IPS-15b (cell line): ENCODE measurements around the gene ZSCAN30.

Experiments used
- H3K27me3 ChIP-seq: one replicate; pipeline ENCODE4 v1.6.1; 2013; ENCODE audit warnings: low read length; ENCODE audit not compliant: control insufficient read depth, insufficient read depth
- H3K36me3 ChIP-seq: one replicate; pipeline ENCODE4 v1.6.1; 2013; ENCODE audit warnings: low read length; ENCODE audit not compliant: control insufficient read depth, insufficient read depth
- H3K4me1 ChIP-seq: one replicate; pipeline ENCODE4 v1.6.1; 2013; ENCODE audit warnings: mild to moderate bottlenecking, low read length; ENCODE audit not compliant: control insufficient read depth, insufficient read depth
- H3K4me3 ChIP-seq: one replicate; pipeline ENCODE4 v1.5.1; 2013; ENCODE audit warnings: low read depth, low read length
- H3K9ac ChIP-seq: one replicate; pipeline ENCODE4 v1.6.1; 2013; ENCODE audit warnings: low read depth, mild to moderate bottlenecking, low read length
- H3K9me3 ChIP-seq: one replicate; pipeline ENCODE4 v1.6.1; 2013; ENCODE audit warnings: mild to moderate bottlenecking, low read length; ENCODE audit not compliant: control insufficient read depth, insufficient read depth

ZSCAN30 gene

GRCh38 chr18:35276267-35276666 lies 13.8 kb downstream of the ZSCAN30 start:
- peaks cover 5% of the 10 kb centered on the region for H3K9me3 ChIP-seq
- H3K27me3 ChIP-seq = no peaks in the 10 kb centered on the region

GRCh38 chr18:35271656-35272055 lies 18.4 kb downstream of the ZSCAN30 start:
- Histone ChIP-seq H3K27me3 (no peaks in the 10 kb centered on the region), H3K4me1 (no peaks in the 10 kb centered on the region), H3K9me3 (no peaks in the 10 kb centered on the region), H3K4me3 (no peak overlapping the region), H3K9ac (no peak overlapping the region), H3K36me3 (no peaks in the 10 kb centered on the region)

More at GRCh38 chr18:35276267-35276666, 13.8 kb downstream of the ZSCAN30 start:
- Histone ChIP-seq H3K4me3 (no peak overlapping the region), H3K4me1 (no peaks in the 10 kb centered on the region), H3K9ac (no peak overlapping the region), H3K36me3 (no peaks in the 10 kb centered on the region)

- Histone ChIP-seq H3K4me1 (no peaks in the 10 kb centered on the region), H3K36me3 (no peaks in the 10 kb centered on the region), H3K9me3 (no peaks in the 10 kb centered on the region), H3K9ac (no peak overlapping the region), H3K27me3 (no peaks in the 10 kb centered on the region), H3K4me3 (no peak overlapping the region)
Measured at GRCh38 chr18:35268821-35269220, 21.2 kb downstream of the ZSCAN30 start.

GRCh38 chr18:35267809-35268208 lies 22.2 kb downstream of the ZSCAN30 start:
- H3K9ac ChIP-seq = no peak overlapping the region
- H3K4me1 ChIP-seq = no peaks in the 10 kb centered on the region
- no peak overlapping the region for H3K4me3 ChIP-seq

GRCh38 chr18:35267161-35267651 lies 22.8 kb downstream of the ZSCAN30 start:
- Histone ChIP-seq H3K9me3 (no peaks in the 10 kb centered on the region), H3K4me1 (no peaks in the 10 kb centered on the region), H3K27me3 (no peaks in the 10 kb centered on the region), H3K9ac (no peak overlapping the region), H3K36me3 (peaks cover 2% of the 10 kb centered on the region), H3K4me3 (peak overlapping the region; percentile 18)

More at GRCh38 chr18:35267809-35268208, 22.2 kb downstream of the ZSCAN30 start:
- Histone ChIP-seq H3K27me3 (no peaks in the 10 kb centered on the region), H3K9me3 (no peaks in the 10 kb centered on the region), H3K36me3 (peaks cover 1% of the 10 kb centered on the region)

- no peak overlapping the region for H3K9ac ChIP-seq
- no peak overlapping the region for H3K4me3 ChIP-seq
- H3K27me3 ChIP-seq = no peaks in the 10 kb centered on the region
- H3K36me3 ChIP-seq = peaks cover 2% of the 10 kb centered on the region
- H3K4me1 ChIP-seq = no peaks in the 10 kb centered on the region
- H3K9me3 ChIP-seq = no peaks in the 10 kb centered on the region
Measured at GRCh38 chr18:35264409-35264808, 25.6 kb downstream of the ZSCAN30 start.

GRCh38 chr18:35256947-35257346 lies 33.1 kb downstream of the ZSCAN30 start:
- Histone ChIP-seq H3K36me3 (peaks cover 4% of the 10 kb centered on the region), H3K9me3 (no peaks in the 10 kb centered on the region), H3K9ac (no peak overlapping the region), H3K4me3 (no peak overlapping the region), H3K4me1 (no peaks in the 10 kb centered on the region), H3K27me3 (no peaks in the 10 kb centered on the region)

- Histone ChIP-seq H3K9me3 (no peaks in the 10 kb centered on the region), H3K4me1 (no peaks in the 10 kb centered on the region), H3K4me3 (no peak overlapping the region), H3K36me3 (peaks cover 5% of the 10 kb centered on the region), H3K9ac (no peak overlapping the region), H3K27me3 (no peaks in the 10 kb centered on the region)
Measured at GRCh38 chr18:35253655-35254287, 36.3 kb downstream of the ZSCAN30 start.

- no peaks in the 10 kb centered on the region for H3K27me3 ChIP-seq
- H3K36me3 ChIP-seq = peaks cover 11% of the 10 kb centered on the region
- no peak overlapping the region for H3K9ac ChIP-seq
- no peaks in the 10 kb centered on the region for H3K4me1 ChIP-seq
- H3K4me3 ChIP-seq = no peak overlapping the region
- no peaks in the 10 kb centered on the region for H3K9me3 ChIP-seq
Measured at GRCh38 chr18:35252466-35252865, 37.6 kb downstream of the ZSCAN30 start.

- no peaks in the 10 kb centered on the region for H3K9me3 ChIP-seq
- H3K4me1 ChIP-seq = no peaks in the 10 kb centered on the region
- peaks cover 31% of the 10 kb centered on the region for H3K36me3 ChIP-seq
- H3K27me3 ChIP-seq = no peaks in the 10 kb centered on the region
- H3K9ac ChIP-seq = no peak overlapping the region
- H3K4me3 ChIP-seq = no peak overlapping the region
Measured at GRCh38 chr18:35248429-35248828, 41.6 kb downstream of the ZSCAN30 start.

GRCh38 chr18:35247412-35248249 lies 42.4 kb downstream of the ZSCAN30 start:
- Histone ChIP-seq H3K36me3 (peaks cover 35% of the 10 kb centered on the region), H3K4me3 (no peak overlapping the region), H3K4me1 (no peaks in the 10 kb centered on the region), H3K9ac (no peak overlapping the region), H3K9me3 (no peaks in the 10 kb centered on the region), H3K27me3 (no peaks in the 10 kb centered on the region)

- Histone ChIP-seq H3K9me3 (no peaks in the 10 kb centered on the region), H3K9ac (no peak overlapping the region), H3K4me3 (no peak overlapping the region), H3K4me1 (no peaks in the 10 kb centered on the region), H3K27me3 (no peaks in the 10 kb centered on the region), H3K36me3 (peaks cover 39% of the 10 kb centered on the region)
Measured at GRCh38 chr18:35246831-35247230, 43.2 kb downstream of the ZSCAN30 start.
